Measurements from ENCODE around the gene SLC17A9.

The SLC17A9 gene

GRCh38 chr20:63015147-63015661 is 62.7 kb downstream of the SLC17A9 start:
- Histone ChIP-seq H3K36me3 (ENCODE audit: control insufficient read depth, insufficient read depth, low read length) (peaks cover 9% of the 10 kb centered on the region), H3K27me3 (replicated peaks; ENCODE audit: control insufficient read depth, insufficient read depth, low read length) (no peaks in the 10 kb centered on the region), H3K4me3 (replicated peaks; ENCODE audit: low read depth, low read length) (peak overlapping the region; percentile 33)
- no peak for DNase-seq (ENCODE audit: extremely low read depth, insufficient read length)
- TF ChIP-seq CTCF (IDR thresholded peaks at IDR 0.05; ENCODE audit: insufficient read depth, low read length, poor library complexity, severe bottlenecking), result no peak

GRCh38 chr20:63015662-63016361 is 63.3 kb downstream of the SLC17A9 start:
- no peak for DNase-seq (ENCODE audit: extremely low read depth, insufficient read length)
- TF ChIP-seq CTCF (IDR thresholded peaks at IDR 0.05; ENCODE audit: insufficient read depth, low read length, poor library complexity, severe bottlenecking), result no peak
- Histone ChIP-seq H3K27me3 (replicated peaks; ENCODE audit: control insufficient read depth, insufficient read depth, low read length) (no peaks in the 10 kb centered on the region), H3K4me3 (replicated peaks; ENCODE audit: low read depth, low read length) (peak overlapping the region; percentile 10; the same call in 1 of the 2 replicates), H3K36me3 (ENCODE audit: control insufficient read depth, insufficient read depth, low read length) (peaks cover 10% of the 10 kb centered on the region)

GRCh38 chr20:63016514-63017075 is 64.1 kb downstream of the SLC17A9 start:
- peaks cover 11% of the 10 kb centered on the region for H3K36me3 ChIP-seq (ENCODE audit: control insufficient read depth, insufficient read depth, low read length)
- TF ChIP-seq CTCF (IDR thresholded peaks at IDR 0.05; ENCODE audit: insufficient read depth, low read length, poor library complexity, severe bottlenecking), result no peak
- H3K4me3 ChIP-seq (replicated peaks; ENCODE audit: low read depth, low read length), result no peak overlapping the region
- DNase-seq (ENCODE audit: extremely low read depth, insufficient read length), result no peak
- H3K27me3 ChIP-seq (replicated peaks; ENCODE audit: control insufficient read depth, insufficient read depth, low read length), result no peaks in the 10 kb centered on the region

- H3K27me3 ChIP-seq (replicated peaks; ENCODE audit: control insufficient read depth, insufficient read depth, low read length), result no peaks in the 10 kb centered on the region
- no peak overlapping the region for H3K4me3 ChIP-seq (replicated peaks; ENCODE audit: low read depth, low read length)
- no peak for DNase-seq (ENCODE audit: extremely low read depth, insufficient read length)
- no peak for TF ChIP-seq CTCF (IDR thresholded peaks at IDR 0.05; ENCODE audit: insufficient read depth, low read length, poor library complexity, severe bottlenecking)
- peaks cover 11% of the 10 kb centered on the region for H3K36me3 ChIP-seq (ENCODE audit: control insufficient read depth, insufficient read depth, low read length)
Observed at GRCh38 chr20:63017076-63017825, 64.7 kb downstream of the SLC17A9 start.

- H3K36me3 ChIP-seq (ENCODE audit: control insufficient read depth, insufficient read depth, low read length), result peaks cover 14% of the 10 kb centered on the region
- no peak for TF ChIP-seq CTCF (IDR thresholded peaks at IDR 0.05; ENCODE audit: insufficient read depth, low read length, poor library complexity, severe bottlenecking)
- H3K4me3 ChIP-seq (replicated peaks; ENCODE audit: low read depth, low read length), result no peak overlapping the region
- no peak for DNase-seq (ENCODE audit: extremely low read depth, insufficient read length)
- no peaks in the 10 kb centered on the region for H3K27me3 ChIP-seq (replicated peaks; ENCODE audit: control insufficient read depth, insufficient read depth, low read length)
Observed at GRCh38 chr20:63017826-63018411, 65.4 kb downstream of the SLC17A9 start.
